Activated CD8-positive, alpha-beta memory T cell treated with anti-CD3 and anti-CD28 coated beads for 36 hours (primary cell): ENCODE data around the gene ATE1. TPM values are rescaled to one million over a fixed set of nuclear protein-coding genes. Genes with fewer than 3 reads are reported as not detected.
"Not testable (repeated sequence)": the region's sequence is repeated elsewhere in the genome, so short reads cannot be mapped to it uniquely, and the experiment has no call there.

Experiments used
- CTCF ChIA-PET: fragments of 350-600 bp; sonication (Branson Sonifier 250); formaldehyde crosslinking; loops from one replicate; lab custom pipeline; 2021; ENCODE audit warnings: antibody characterized with exemption; lab: Charles Lee
- POLR2A ChIA-PET: fragments of 350-600 bp; sonication (Branson Sonifier 250); formaldehyde crosslinking; loops from one replicate; lab custom pipeline; 2021; ENCODE audit warnings: antibody characterized with exemption; lab: Charles Lee
- total RNA-seq, 2 experiments: library from RNA; stranded (reverse); gene quantifications; one replicate each; pipeline ENCODE4 v1.2.3, GENCODE V29; 2021

Gene ATE1
- total RNA-seq, 2 experiments from 2014 or later = 32.2 to 34.0 TPM

DNA sequence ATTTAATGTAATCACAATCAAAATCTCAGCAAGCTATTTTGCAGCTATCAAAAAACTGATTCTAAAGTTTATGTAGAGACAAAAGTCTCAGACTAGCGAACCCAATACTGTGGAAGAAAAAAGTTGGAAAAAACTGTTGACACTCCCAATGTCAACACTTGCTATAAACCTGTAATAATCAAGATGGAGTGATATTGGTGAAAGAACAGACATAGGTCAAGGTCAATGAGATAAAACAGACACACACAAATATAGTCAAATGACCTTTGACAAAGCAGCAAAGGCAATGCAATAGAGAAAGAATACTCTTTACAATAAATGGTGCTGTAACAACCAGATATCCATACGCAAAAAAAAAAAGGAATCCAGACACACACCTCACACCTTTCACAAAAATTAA is 84.5 kb downstream of the ATE1 start:
- CTCF ChIA-PET = no interaction called here

DNA sequence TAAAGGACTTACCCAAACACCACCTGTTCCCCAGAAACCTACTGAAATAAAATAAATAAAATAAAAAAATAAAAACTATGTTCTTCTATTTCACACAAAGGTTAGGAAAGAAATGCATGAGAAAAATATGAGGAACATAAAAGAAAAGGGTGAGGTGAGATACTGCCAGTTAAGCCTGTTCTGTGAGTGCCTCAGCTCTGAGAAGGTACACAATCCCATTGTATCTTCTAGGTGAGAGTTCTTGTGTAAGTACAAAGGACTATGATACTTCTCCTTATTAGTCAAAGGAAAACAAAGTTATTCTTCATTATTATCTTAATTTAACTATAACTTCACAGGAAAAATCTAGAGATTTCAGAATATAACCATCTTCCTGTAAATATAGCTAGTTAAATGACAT is 86.0 kb downstream of the ATE1 start:
- ChIA-PET POLR2A (no interaction called here), CTCF (interaction anchor here (1.0 kb wide), 1 partner anchor 59 kb away, joined by 3 read pairs; no protein-coding TSS in a partner anchor)

More for the DNA sequence above, 84.5 kb downstream of the ATE1 start:
- POLR2A ChIA-PET = no interaction called here

DNA sequence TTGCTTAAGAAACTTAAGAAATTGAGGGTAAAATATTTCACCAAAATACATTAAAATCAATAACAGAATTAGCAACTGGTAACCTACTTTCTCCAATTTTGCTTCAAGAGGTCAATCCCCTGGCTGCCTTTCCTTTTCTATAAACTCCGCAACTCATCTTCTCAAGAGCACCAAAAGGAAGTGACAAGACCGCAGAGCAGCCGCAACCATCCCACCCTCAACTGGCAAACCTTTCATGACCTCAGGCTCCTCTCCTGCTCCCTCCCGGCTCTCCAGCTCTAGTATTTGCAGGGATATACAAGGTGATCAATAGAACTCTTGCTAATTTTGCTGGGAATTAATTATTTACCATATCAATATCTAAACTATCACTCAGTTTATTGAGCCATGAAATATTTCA is 88.9 kb downstream of the ATE1 start:
- ChIA-PET CTCF (no interaction called here), POLR2A (no interaction called here)

DNA sequence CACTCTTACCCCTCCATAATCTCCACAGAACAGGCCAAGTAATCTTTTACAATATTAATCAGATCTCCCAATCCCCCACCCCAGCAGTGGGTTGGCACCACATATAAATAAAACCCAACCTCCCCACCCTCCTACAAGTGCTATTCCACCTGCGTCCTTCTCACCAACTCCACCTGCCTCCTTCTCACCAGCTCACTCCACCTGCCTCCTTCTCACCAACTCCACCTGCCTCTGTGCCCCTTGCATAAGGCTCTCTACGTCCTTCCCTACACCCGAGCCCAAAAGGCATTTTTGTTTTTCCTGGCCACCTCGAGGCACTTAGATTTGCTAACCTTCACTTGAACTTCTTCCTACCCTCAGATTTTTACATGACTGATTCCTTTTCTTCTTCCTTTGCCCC is 89.7 kb downstream of the ATE1 start:
- CTCF ChIA-PET = interaction anchor here (1.0 kb wide), 1 partner anchor 14 kb away, joined by 3 read pairs; no protein-coding TSS in a partner anchor
- POLR2A ChIA-PET = no interaction called here

DNA sequence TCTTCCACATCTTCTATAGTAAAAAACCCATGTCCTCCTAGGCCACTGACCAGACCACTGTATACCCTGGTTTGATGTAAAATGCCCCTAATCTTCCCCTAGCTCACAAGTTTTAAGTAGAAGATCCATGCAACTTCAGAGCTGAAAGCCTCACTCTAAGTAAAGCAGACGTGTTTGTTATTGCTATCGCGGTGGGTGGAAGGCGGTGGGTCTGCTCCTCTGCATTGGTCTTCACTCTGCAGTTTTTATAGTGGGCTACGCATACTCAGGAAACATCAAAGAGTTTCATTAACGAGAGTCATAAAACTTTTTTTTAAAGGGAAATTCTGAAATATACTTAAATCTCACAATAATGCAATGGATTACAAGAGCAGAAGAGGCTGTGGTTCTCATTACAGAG is 91.7 kb downstream of the ATE1 start:
- ChIA-PET CTCF (interaction anchor here (1.5 kb wide), 1 partner anchor 12 kb away, joined by 3 read pairs; no protein-coding TSS in a partner anchor), POLR2A (no interaction called here)

DNA sequence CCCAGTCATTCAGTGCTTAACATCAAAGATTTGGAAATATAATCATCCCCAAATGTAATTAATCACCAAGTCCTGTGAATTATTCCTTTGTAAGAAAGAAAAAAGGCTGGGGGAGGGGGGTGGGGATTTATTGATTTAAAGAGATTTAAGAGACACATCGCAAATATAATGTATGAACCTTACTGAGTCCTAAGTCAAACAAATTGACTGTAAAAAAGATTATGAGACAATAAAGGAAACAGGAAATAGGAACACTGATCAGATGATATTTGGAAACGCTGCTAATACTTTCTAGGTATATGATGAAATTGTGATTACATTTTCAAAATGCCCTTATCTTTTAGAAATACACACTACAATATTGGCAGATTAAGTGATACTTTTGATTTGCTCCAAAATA is 92.5 kb downstream of the ATE1 start:
- CTCF ChIA-PET = interaction anchor here (0.5 to 1.5 kb wide), 2 partner anchors 12 to 63 kb away, joined by 3 read pairs; no protein-coding TSS in a partner anchor
- POLR2A ChIA-PET = no interaction called here

DNA sequence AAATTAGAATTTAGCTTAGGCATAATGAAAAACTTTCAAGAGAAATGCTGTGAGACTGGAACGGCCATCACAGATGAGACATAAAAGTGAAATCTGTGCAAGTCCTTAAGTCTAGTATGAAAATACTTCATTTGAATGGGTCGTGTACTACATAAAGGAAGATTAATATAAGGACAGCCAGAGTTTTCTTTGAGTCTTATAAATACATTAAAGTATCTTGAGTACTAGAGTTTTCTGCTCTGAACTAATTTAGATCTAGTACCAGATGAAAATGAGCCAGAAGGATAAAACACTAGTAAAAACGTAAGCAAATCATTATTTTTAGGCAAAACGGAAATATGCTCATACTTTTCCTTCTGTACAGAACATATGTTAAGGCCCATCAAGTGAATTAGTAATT is 93.1 kb downstream of the ATE1 start:
- ChIA-PET CTCF (no interaction called here), POLR2A (no interaction called here)

DNA sequence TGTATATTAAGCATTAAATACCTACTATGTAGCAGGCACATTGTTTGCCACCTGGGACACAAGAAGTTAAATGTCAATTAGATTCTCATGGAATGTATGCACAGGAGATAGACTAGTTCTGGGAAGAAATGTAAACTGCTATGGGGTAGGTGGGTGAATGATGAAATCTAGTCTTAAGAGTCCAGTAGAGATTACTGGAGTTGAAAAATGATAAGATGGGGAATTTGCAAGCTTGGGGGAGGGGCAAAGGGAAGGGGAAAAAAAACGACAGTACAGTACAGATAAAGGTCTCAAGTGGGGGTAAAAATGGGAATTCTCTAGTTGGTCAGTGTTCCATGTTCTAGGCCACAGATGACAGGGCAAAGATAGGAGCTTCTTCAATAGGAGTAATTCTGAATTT is 94.4 kb downstream of the ATE1 start:
- CTCF ChIA-PET = interaction anchor here (0.6 kb wide), 1 partner anchor 66 kb away, joined by 3 read pairs; no protein-coding TSS in a partner anchor
- POLR2A ChIA-PET = interaction anchor here (0.6 kb wide), 1 partner anchor 142 kb away, joined by 5 read pairs; no protein-coding TSS in a partner anchor

DNA sequence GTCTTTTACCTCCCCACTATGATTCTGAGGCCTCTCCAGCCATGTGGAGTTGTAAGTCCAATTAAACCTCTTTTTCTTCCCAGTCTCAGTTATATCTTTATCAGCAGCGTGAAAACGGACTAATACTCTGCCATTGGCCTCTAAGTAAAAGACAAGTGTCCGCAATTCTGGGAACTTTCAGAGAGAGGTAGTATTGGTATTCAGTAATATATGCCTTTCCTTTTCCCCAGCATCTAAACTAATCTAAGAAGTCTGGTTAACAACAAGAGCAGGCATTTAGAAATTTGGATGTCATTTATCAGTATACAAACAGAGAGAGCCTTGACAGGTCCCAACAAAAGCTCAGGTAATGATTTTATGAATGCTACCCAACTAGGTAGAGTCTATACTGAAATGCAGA is 95.2 kb downstream of the ATE1 start:
- ChIA-PET CTCF (interaction anchor here (0.9 to 1.3 kb wide), 2 partner anchors 17 to 54 kb away, joined by 3 to 5 read pairs; no protein-coding TSS in a partner anchor), POLR2A (no interaction called here)

DNA sequence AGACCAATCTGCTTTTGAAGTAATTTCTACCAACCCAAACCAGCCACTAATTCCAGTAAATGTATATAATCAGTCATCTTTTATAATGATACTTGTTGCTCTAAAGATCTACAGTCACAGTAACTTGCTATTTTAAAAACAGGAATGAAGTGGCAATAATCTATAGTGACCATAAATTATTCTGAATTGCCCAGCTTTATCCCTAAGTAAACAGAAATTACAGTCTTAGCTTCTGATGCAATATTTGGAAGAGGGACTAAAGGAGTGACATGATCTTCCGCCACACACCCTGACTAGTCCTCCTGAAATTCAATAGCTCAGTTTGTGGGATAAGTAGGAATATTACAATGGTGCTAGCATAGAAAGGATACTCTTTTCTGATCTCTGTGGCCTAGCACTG is 96.1 kb downstream of the ATE1 start:
- ChIA-PET CTCF (interaction anchor here (0.9 to 1.3 kb wide), 2 partner anchors 18 to 55 kb away, joined by 3 to 5 read pairs; no protein-coding TSS in a partner anchor), POLR2A (no interaction called here)

DNA sequence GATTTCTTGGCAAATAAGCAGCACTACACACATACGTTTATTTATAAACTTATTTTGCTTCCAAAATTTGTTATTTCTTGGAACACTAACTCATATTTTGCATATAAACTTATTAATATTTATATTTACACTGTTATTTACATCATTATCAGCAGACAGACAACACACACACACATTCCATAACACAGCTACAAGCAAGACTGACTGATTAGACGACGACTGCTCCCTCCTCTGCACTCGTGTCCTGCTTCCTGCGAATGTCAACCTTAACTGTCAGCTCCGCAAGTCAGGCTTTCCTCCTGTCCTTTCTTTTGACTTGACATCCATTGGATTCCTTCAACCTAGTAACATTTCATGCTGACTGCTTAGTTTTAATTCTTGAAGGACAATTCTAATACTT is 96.6 kb downstream of the ATE1 start:
- POLR2A ChIA-PET = no interaction called here

DNA sequence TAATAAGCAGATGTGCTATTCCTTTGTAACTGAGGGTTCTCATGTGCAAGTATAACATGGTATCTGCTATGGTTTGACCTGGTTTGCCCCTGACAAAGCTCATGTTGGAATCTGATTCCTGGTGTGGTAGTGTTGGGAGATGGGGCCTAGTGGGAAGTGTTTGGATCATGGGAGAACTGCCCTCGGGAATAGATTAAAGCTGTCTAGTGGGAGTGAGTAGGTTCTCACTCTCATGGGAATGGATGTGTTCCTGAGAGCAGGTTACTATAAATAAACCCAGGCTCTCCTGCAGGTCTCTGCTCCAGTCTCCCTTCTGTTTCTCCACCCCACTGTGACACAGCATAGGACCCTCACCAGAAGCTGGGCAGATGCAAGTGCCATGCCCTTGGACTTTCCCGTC is 97.7 kb downstream of the ATE1 start:
- POLR2A ChIA-PET = no interaction called here
- CTCF ChIA-PET = no interaction called here

More for the DNA sequence above, 96.6 kb downstream of the ATE1 start:
- CTCF ChIA-PET = no interaction called here

DNA sequence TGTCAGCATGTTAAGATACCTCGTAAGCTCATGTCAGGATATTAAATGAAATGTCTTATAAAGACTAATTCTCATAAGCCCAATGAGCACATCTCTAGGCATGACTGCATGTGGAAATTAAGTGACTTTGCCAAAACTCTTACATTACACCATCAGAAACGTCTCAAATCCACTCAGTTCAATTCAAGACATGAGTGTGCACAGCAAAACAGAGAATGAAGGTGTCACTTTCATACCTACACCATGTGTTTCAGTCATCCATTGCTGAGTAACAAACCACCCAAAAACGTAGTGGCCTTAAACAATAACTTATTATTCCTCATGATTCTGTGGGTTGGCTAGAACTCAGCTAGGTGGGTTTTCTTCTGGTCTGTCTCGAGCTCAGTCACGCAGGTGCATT is 99.8 kb downstream of the ATE1 start:
- CTCF ChIA-PET = interaction anchor here (0.5 to 1.0 kb wide), 4 partner anchors 9 to 671 kb away, joined by 3 to 5 read pairs (median 3); no protein-coding TSS in a partner anchor
- POLR2A ChIA-PET = no interaction called here

DNA sequence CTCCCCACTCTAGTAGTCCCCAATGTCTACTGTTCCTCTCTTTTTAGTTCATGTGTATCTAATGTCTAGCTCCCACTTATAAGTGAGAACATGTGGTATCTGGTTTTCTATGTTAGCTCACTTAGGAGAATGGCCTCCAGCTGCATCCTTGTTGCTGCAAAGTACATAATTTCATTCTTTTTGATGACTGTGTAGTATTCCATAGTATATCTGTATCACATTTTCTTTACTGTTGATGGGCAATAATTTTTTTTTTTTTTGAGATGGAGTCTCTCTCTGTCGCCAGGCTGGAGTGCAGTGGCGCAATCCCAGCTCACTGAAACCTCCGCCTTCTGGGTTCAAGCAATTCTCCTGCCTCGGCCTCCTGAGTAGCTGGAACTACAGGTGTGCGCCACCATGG is 101.1 kb downstream of the ATE1 start:
- CTCF ChIA-PET, POLR2A ChIA-PET: not testable (repeated sequence)

DNA sequence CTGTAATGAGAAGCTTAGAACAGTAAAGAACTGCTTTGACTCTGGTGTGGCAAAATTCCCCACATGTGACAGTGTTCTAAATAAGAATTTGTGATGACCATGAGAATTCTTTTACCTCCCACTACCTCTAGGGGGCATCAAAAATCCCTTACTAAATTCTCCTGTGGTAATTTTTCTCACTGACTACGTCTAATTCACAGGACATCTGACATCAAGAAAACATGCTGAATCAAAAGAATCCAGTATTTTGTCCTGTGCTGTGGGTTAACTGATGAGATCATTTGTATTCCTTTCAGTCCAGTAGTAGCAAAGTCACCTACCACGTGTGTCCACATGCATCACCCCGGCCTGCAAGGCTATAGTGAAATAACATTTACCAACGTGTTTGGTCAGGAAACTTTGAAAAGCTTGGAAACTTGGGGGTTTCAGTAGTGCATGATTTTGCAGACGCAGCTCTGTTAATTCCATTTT is 103.8 kb downstream of the ATE1 start:
- ChIA-PET CTCF (interaction anchor here (0.8 to 1.8 kb wide), 8 partner anchors 9 to 148 kb away, joined by 3 to 6 read pairs (median 3); no protein-coding TSS in a partner anchor), POLR2A (no interaction called here)

DNA sequence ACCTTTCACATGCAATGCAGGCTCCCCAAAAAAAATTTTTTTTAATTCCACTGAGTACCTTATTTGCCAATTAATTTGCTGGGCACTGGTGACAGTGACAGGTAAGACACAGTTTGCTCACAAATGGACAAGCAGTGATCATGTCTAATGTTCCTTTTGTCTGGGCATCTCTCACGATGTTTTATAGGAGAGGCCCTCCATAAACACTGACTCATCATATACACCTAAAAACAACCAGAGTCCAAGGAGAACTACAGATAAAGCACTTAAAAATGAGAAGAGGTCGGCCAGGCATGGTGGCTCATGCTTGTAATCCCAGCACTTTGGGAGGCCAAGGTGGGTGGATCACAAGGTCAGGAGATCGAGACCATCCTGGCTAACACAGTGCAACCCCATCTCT is 105.1 kb downstream of the ATE1 start:
- ChIA-PET CTCF (no interaction called here), POLR2A (no interaction called here)

DNA sequence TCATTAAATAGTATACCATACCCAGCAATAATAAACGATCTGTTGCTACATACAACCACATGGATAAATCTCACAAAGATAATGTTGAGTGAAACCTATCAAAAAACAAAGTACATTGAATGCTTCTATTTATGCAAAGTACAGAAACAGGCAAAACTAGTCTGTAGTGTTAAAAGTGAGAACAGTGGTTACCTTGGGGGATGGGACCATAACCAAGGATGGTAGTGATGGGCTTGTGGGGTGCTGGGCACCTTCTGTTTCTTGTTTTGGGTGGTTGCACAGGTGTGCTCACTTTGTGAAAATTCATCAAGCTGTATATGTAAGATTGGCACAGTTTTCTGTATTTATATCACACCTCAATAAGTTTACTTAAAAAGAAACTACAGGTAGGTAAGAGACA is 105.7 kb downstream of the ATE1 start:
- POLR2A ChIA-PET = no interaction called here
- CTCF ChIA-PET = no interaction called here

DNA sequence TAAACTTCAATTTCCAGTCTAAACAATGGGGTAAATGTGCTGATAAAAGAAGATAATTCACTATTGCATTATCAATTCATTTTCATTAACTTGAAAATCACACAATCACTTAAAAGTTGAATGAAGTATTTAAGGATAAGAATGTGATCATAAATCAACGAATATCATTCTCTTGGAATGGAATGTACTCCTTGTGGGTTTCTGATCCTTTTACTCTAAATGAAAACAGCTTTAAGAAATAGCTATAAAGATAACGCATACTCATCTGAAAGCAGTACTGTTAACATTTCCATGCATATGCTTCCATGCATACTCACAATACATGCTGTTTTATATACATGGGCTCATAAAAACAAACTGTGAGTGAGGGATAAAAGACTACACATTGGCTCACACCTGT is 108.8 kb downstream of the ATE1 start:
- ChIA-PET CTCF (interaction anchor here (1.1 kb wide), 1 partner anchor 9 kb away, joined by 5 read pairs; no protein-coding TSS in a partner anchor), POLR2A (no interaction called here)

DNA sequence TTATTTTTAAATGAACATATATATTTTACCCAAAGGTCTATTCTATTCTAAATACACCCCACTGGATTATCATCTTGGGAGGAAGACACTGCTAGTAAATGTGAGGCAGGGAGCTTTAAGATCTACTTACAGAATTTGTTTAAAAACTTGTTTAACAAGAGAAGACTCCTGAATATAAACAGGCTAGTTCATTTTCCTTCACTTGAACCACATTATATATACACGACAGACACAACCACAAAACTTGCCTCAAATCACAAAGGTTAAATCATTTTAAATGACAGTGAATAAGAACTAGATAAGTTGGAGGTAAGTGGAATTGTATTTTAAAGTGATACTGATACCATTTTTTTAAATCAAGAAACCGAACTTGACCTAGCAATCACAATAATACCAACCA is 109.2 kb downstream of the ATE1 start:
- CTCF ChIA-PET = interaction anchor here (1.1 kb wide), 1 partner anchor 10 kb away, joined by 5 read pairs; no protein-coding TSS in a partner anchor
- POLR2A ChIA-PET = interaction anchor here (0.6 kb wide), 1 partner anchor 49 kb away, joined by 3 read pairs; no protein-coding TSS in a partner anchor

DNA sequence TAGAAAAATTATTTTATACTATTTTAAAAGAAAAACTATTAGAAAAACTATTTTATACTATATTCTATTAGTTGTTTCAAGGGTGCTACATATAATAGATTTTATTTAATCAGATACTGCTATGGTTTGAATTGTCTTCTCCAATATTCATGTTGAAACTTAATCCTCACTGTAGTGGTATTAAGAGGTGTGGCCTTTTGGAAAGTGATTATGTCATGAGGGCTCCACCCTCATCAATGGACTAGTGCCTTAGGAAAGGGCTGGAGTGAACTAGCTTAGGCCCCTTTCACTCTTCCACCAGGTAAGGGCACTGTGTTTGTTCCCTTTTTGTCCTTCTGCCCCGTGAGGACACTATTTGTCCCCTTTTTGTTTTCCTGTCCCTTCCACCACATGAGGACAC is 111.6 kb downstream of the ATE1 start:
- POLR2A ChIA-PET = no interaction called here
- CTCF ChIA-PET = no interaction called here

DNA sequence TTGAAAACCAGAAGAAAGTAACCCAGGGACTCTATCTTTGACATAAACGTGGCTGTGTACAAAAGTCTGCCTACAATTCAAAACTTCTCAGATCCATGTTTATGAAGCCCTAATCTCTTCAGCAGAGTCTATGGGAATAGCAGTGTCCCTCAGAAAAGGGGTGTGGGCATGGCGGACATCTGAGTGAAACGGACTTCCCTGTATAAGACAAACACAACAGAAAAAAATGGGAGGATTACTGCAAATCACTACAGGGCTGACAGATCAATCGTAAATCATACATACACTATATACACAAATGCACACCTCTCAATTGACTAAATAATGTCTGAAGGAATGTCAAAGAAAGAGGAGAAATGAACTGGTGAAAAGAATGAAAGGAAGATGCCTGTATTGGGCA is 114.0 kb downstream of the ATE1 start:
- ChIA-PET POLR2A (no interaction called here), CTCF (no interaction called here)
